Vagina (tissue), 2 donors: ENCODE data around the gene ATP8A1.

Experiments
- CTCF ChIP-seq, 3 experiments: fragments of 450-650 bp in 2 of 3; fragments of 200-600 bp in 1 of 3; sonication (generic) in 1 of 3; IDR thresholded peaks; one replicate each; pipeline ENCODE4 v1.5.1; 2017 to 2019; ENCODE audit warnings: antibody characterized with exemption in 3 of 3, mild to moderate bottlenecking in 2 of 3, moderate library complexity in 2 of 3
- POLR2A ChIP-seq, 2 donors: fragments of 450-650 bp; IDR thresholded peaks; one replicate each; pipeline ENCODE4 v1.6.1; 2017; ENCODE audit warnings: antibody characterized with exemption in 2 of 2, mild to moderate bottlenecking in 2 of 2, moderate library complexity in 2 of 2

- TF ChIP-seq CTCF (IDR thresholded peaks at IDR 0.05) = no peak
- no peak for TF ChIP-seq POLR2A (IDR thresholded peaks at IDR 0.05)
Measured at GRCh38 chr4:42404001-42404400, 252.9 kb downstream of the ATP8A1 start.
